Renal pelvis (tissue), 4 donors: ENCODE results near the gene ZNF638. TPM values are rescaled to one million over a fixed set of nuclear protein-coding genes. Genes with fewer than 3 reads are reported as not detected.
"Not testable (repeated sequence)": the region's sequence is repeated elsewhere in the genome, so short reads cannot be mapped to it uniquely, and the experiment has no call there.

Source experiments
- DNase-seq: peaks from one replicate; pipeline ENCODE4 v3.0.0-alpha.2; 2013
- polyA plus RNA-seq, 3 donors: library from polyadenylated mRNA; unstranded; fragments of 120-200 nt; gene quantifications; one replicate each; pipeline ENCODE4 v1.2.1, GENCODE V29; 2013; ENCODE audit not compliant: insufficient read length in 3 of 3

ZNF638 gene
- polyA plus RNA-seq, 3 donors: 186 to 247 (median 195) TPM

- DNase-seq: no peak
Measured at GRCh38 chr2:71385012-71385411, 53.4 kb downstream of the ZNF638 start.

- no peak for DNase-seq
Measured at GRCh38 chr2:71388214-71388613, 56.6 kb downstream of the ZNF638 start.

- DNase-seq: no peak
Measured at GRCh38 chr2:71389384-71390072, 57.9 kb downstream of the ZNF638 start.

- no peak for DNase-seq
Measured at GRCh38 chr2:71393216-71393615, 61.6 kb downstream of the ZNF638 start.

- no peak for DNase-seq
Measured at GRCh38 chr2:71395471-71395870, 63.9 kb downstream of the ZNF638 start.

GRCh38 chr2:71402427-71402826, 70.8 kb downstream of the ZNF638 start:
- no peak for DNase-seq

- DNase-seq: no peak
Measured at GRCh38 chr2:71409611-71410010, 78.0 kb downstream of the ZNF638 start.

GRCh38 chr2:71410696-71411095, 79.1 kb downstream of the ZNF638 start:
- no peak for DNase-seq

GRCh38 chr2:71416866-71417265, 85.3 kb downstream of the ZNF638 start:
- not testable (repeated sequence) for DNase-seq

- DNase-seq: no peak
Measured at GRCh38 chr2:71417300-71418202, 86.0 kb downstream of the ZNF638 start.

GRCh38 chr2:71419145-71419544, 87.6 kb downstream of the ZNF638 start:
- no peak for DNase-seq

- DNase-seq: no peak
Measured at GRCh38 chr2:71419976-71420375, 88.4 kb downstream of the ZNF638 start.

- DNase-seq: no peak
Measured at GRCh38 chr2:71422786-71423185, 91.2 kb downstream of the ZNF638 start.

- no peak for DNase-seq
Measured at GRCh38 chr2:71423817-71424420, 92.3 kb downstream of the ZNF638 start.

- DNase-seq: no peak
Measured at GRCh38 chr2:71426721-71427120, 95.1 kb downstream of the ZNF638 start.

- no peak for DNase-seq
Measured at GRCh38 chr2:71428472-71429383, 97.1 kb downstream of the ZNF638 start.

- DNase-seq: not testable (repeated sequence)
Measured at GRCh38 chr2:71445142-71445541, 113.6 kb downstream of the ZNF638 start.

GRCh38 chr2:71446505-71446904, 114.9 kb downstream of the ZNF638 start:
- no peak for DNase-seq

GRCh38 chr2:71449343-71449742, 117.8 kb downstream of the ZNF638 start:
- DNase-seq: no peak

GRCh38 chr2:71451705-71452104, 120.1 kb downstream of the ZNF638 start:
- no peak for DNase-seq

GRCh38 chr2:71452565-71452964, 121.0 kb downstream of the ZNF638 start:
- no peak for DNase-seq
